ENCODE data around the gene INHBB. TPM values are rescaled to one million over a fixed set of nuclear protein-coding genes. Genes with fewer than 3 reads are reported as not detected.

The INHBB gene
- total RNA-seq, 2 experiments from 2014 or later, result not detected

- H3K4me3 ChIP-seq (ENCODE audit: low read length), result no peak overlapping the region
- POLR2A ChIA-PET, result interaction anchor here (1.0 to 2.6 kb wide), 3 partner anchors 63 to 139 kb away, joined by 4 to 11 read pairs (median 10); partner anchors contain the start of gene RALB
- no peak for TF ChIP-seq CTCF (IDR thresholded peaks at IDR 0.05)
- CTCF ChIA-PET, result no interaction called here
- Mint-ChIP-seq H3K4me1 (ENCODE audit: low read depth) (peaks cover 29% of the 10 kb centered on the region), H3K36me3 (ENCODE audit: low read depth) (no peaks in the 10 kb centered on the region), H3K27me3 (no peaks in the 10 kb centered on the region), H3K4me3 (peak overlapping the region; percentile 60), H3K9me3 (no peaks in the 10 kb centered on the region), H3K27ac (peak overlapping the region; percentile 73)
- no peak overlapping the region for H3K27ac ChIP-seq (ENCODE audit: low read depth in 1 of 2, low read length in 2 of 2)
- peaks cover 26% of the 10 kb centered on the region for H3K4me1 ChIP-seq (ENCODE audit: insufficient read depth, low read length)
- no peaks in the 10 kb centered on the region for H3K9me3 ChIP-seq (ENCODE audit: control insufficient read depth in 1 of 2, insufficient read depth in 1 of 2, low read length in 2 of 2)
- peak; percentile 66 for ATAC-seq (ENCODE audit: poor library complexity)
- intact Hi-C loops (cut with DNase I, micrococcal nuclease), result loop anchor here (5.0 to 10.0 kb wide), 5 partner anchors 88 to 670 kb away; partner anchors contain the start of gene PTPN4 (in 2 of the 2)
- peak in 12 of 14 experiments; percentile 10 to 61 (median 26) for DNase-seq
- no peaks in the 10 kb centered on the region for H3K36me3 ChIP-seq (ENCODE audit: insufficient read depth, low read length)
- no peaks in the 10 kb centered on the region for H3K27me3 ChIP-seq (ENCODE audit: control insufficient read depth in 1 of 2, insufficient read depth in 2 of 2, low read length in 2 of 2)
Observed at GRCh38 chr2:120314690-120315366, 31.1 kb upstream of the INHBB start.

- no peak for ATAC-seq (ENCODE audit: poor library complexity)
- DNase-seq, result no peak
- intact Hi-C loops (cut with DNase I, micrococcal nuclease), result loop anchor here (10.0 kb wide), 2 partner anchors 561 to 671 kb away; partner anchors contain the start of gene PTPN4 (in 2 of the 2)
- peaks cover 26% of the 10 kb centered on the region for H3K4me1 ChIP-seq (ENCODE audit: insufficient read depth, low read length)
- no peaks in the 10 kb centered on the region for H3K9me3 Mint-ChIP-seq
- H3K36me3 Mint-ChIP-seq (ENCODE audit: low read depth), result no peaks in the 10 kb centered on the region
- H3K27ac Mint-ChIP-seq, result peak overlapping the region; percentile 73
- no peaks in the 10 kb centered on the region for H3K27me3 ChIP-seq (ENCODE audit: control insufficient read depth in 1 of 2, insufficient read depth in 2 of 2, low read length in 2 of 2)
- H3K27me3 Mint-ChIP-seq, result no peaks in the 10 kb centered on the region
- no peak overlapping the region for H3K4me3 ChIP-seq (ENCODE audit: low read length)
- peaks cover 29% of the 10 kb centered on the region for H3K4me1 Mint-ChIP-seq (ENCODE audit: low read depth)
- TF ChIP-seq CTCF (IDR thresholded peaks at IDR 0.05), result no peak
- CTCF ChIA-PET, result no interaction called here
- H3K9me3 ChIP-seq (ENCODE audit: control insufficient read depth in 1 of 2, insufficient read depth in 1 of 2, low read length in 2 of 2), result no peaks in the 10 kb centered on the region
- H3K4me3 Mint-ChIP-seq, result no peak overlapping the region
- no peaks in the 10 kb centered on the region for H3K36me3 ChIP-seq (ENCODE audit: insufficient read depth, low read length)
- H3K27ac ChIP-seq (ENCODE audit: low read depth in 1 of 2, low read length in 2 of 2), result no peak overlapping the region
- POLR2A ChIA-PET, result no interaction called here
Observed at GRCh38 chr2:120315367-120316033, 30.4 kb upstream of the INHBB start.

- no peak overlapping the region for H3K4me3 Mint-ChIP-seq
- ChIA-PET POLR2A (no interaction called here), CTCF (no interaction called here)
- Histone ChIP-seq H3K4me3 (ENCODE audit: low read length) (no peak overlapping the region), H3K4me1 (ENCODE audit: insufficient read depth, low read length) (peaks cover 26% of the 10 kb centered on the region), H3K36me3 (ENCODE audit: insufficient read depth, low read length) (no peaks in the 10 kb centered on the region), H3K27me3 (ENCODE audit: control insufficient read depth in 1 of 2, insufficient read depth in 2 of 2, low read length in 2 of 2) (no peaks in the 10 kb centered on the region), H3K27ac (ENCODE audit: low read depth in 1 of 2, low read length in 2 of 2) (no peak overlapping the region), H3K9me3 (ENCODE audit: control insufficient read depth in 1 of 2, insufficient read depth in 1 of 2, low read length in 2 of 2) (no peaks in the 10 kb centered on the region)
- peaks cover 29% of the 10 kb centered on the region for H3K4me1 Mint-ChIP-seq (ENCODE audit: low read depth)
- no peaks in the 10 kb centered on the region for H3K36me3 Mint-ChIP-seq (ENCODE audit: low read depth)
- DNase-seq (no peak), ATAC-seq (ENCODE audit: poor library complexity) (no peak)
- no peaks in the 10 kb centered on the region for H3K27me3 Mint-ChIP-seq
- no peak overlapping the region for H3K27ac Mint-ChIP-seq
- intact Hi-C loops (cut with DNase I, micrococcal nuclease), result loop anchor here (10.0 kb wide), 2 partner anchors 561 to 671 kb away; partner anchors contain the start of gene PTPN4 (in 2 of the 2)
- no peak for TF ChIP-seq CTCF (IDR thresholded peaks at IDR 0.05)
- H3K9me3 Mint-ChIP-seq, result no peaks in the 10 kb centered on the region
Observed at GRCh38 chr2:120316071-120316470, 29.9 kb upstream of the INHBB start.
